ENCODE results near the gene TEX19. TPM values are rescaled to one million over a fixed set of nuclear protein-coding genes. Genes with fewer than 3 reads are reported as not detected.

The TEX19 gene
- total and polyA plus RNA-seq, 9 of the 15 experiments (the other 6 are each of a cell fraction or from before 2014, with no cell fraction given) = 0.10 to 4.9 (median 1.9) TPM

GRCh38 chr17:82345151-82345976, 13.7 kb upstream of the TEX19 start (continued):
- TF ChIP-seq ZNF318 (IDR thresholded peaks at IDR 0.05; ENCODE audit: borderline replicate concordance in 1 of 2, low read depth in 1 of 2) (0 out of 4 replicates have a peak, but pooled peaks of 1 of the 2 experiments have one; percentile 40), ZNF778 (CRISPR knock-in tag; IDR thresholded peaks at IDR 0.05) (no peak), DMBX1 (CRISPR knock-in tag; IDR thresholded peaks at IDR 0.05; ENCODE audit: borderline replicate concordance) (peak; percentile 94), FOXJ2 (tag; IDR thresholded peaks at IDR 0.05) (no peak), OTX1 (CRISPR knock-in tag; IDR thresholded peaks at IDR 0.05) (peak; percentile 47; the same call in 1 of the 2 replicates), ZNF507 (tag; conservative IDR thresholded peaks at IDR 0.05) (no peak), MAFK (IDR thresholded peaks at IDR 0.05; ENCODE audit: low read length) (peak; percentile 50; the same call in 1 of the 2 replicates), HDAC1 (IDR thresholded peaks at IDR 0.05) (peak in 1 of 2 experiments; percentile 89; a peak in 2 of 4 replicates), ETV5 (CRISPR knock-in tag; IDR thresholded peaks at IDR 0.05; ENCODE audit: low read depth) (peak; percentile 60; the same call in 1 of the 2 replicates), ELF4 (CRISPR knock-in tag; IDR thresholded peaks at IDR 0.05) (peak; percentile 52; the same call in 1 of the 2 replicates), ZNF785 (CRISPR knock-in tag; IDR thresholded peaks at IDR 0.05) (no peak), ZFX (CRISPR knock-in tag; IDR thresholded peaks at IDR 0.05) (peak; percentile 99), MLX (CRISPR knock-in tag; conservative IDR thresholded peaks at IDR 0.05) (peak in 1 of 2 experiments; percentile 68; a peak in 1 of 4 replicates), ETV1 (tag; conservative IDR thresholded peaks at IDR 0.05; ENCODE audit: low read depth) (peak; percentile 56)
- TF ChIP-seq, protein P1, sequence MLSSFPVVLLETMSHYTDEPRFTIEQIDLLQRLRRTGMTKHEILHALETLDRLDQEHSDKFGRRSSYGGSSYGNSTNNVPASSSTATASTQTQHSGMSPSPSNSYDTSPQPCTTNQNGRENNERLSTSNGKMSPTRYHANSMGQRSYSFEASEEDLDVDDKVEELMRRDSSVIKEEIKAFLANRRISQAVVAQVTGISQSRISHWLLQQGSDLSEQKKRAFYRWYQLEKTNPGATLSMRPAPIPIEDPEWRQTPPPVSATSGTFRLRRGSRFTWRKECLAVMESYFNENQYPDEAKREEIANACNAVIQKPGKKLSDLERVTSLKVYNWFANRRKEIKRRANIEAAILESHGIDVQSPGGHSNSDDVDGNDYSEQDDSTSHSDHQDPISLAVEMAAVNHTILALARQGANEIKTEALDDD (IDR thresholded peaks at IDR 0.05) = peak; percentile 100
- TF ChIP-seq, protein P2, sequence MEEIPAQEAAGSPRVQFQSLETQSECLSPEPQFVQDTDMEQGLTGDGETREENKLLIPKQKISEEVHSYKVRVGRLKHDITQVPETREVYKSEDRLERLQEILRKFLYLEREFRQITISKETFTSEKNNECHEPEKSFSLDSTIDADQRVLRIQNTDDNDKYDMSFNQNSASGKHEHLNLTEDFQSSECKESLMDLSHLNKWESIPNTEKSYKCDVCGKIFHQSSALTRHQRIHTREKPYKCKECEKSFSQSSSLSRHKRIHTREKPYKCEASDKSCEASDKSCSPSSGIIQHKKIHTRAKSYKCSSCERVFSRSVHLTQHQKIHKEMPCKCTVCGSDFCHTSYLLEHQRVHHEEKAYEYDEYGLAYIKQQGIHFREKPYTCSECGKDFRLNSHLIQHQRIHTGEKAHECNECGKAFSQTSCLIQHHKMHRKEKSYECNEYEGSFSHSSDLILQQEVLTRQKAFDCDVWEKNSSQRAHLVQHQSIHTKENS (CRISPR knock-in tag; IDR thresholded peaks at IDR 0.05) = no peak
